ENCODE results near the gene PEF1. TPM values are rescaled to one million over a fixed set of nuclear protein-coding genes. Genes with fewer than 3 reads are reported as not detected.

The PEF1 gene
- total and polyA plus RNA-seq, 2 donors (not counting 1 experiment from before 2014, with no cell fraction given) = 36.7 to 49.4 TPM

DNA sequence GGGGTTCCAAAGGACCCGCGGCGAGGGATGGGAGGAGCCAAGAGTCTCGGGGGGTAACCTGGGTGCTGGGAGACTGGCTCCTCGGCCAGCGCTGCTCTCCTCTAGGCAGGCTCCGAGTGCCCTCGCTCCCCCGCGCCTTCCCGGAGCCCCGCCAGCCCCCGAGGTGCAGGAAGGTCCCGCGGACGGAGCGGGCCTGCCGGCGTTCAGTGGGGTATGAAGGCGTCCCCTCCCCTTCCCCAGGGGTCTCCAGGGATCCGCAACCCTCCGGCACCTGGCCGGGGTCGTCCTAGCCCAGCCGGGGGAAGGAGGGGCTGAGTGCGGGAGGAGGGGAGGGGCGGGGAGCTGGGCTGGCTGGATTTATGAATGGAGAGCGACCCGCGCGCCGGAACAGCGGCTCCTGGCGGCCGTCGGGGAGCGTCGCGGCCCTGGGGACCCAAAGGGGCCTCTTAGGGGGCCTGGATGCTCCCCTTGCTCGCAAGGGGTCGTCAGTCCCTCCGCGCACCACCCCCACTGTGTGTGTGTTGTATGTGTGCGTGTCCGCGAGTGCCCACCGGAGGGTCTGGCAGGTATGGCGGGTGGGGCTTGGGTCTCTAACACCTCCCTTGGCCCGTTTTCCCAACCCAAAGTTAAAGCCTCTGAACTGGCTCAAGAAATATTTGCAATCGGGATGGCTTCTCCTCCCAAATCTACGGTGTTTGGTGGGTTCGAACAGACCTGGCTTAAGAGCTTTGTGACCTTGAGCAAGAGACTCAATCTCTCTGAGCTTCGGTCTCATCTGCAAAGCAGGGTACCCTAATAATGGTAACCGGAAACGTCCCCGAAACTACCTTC, 26.5 kb downstream of the PEF1 start:
- intact Hi-C loops (cut with micrococcal nuclease) = loop anchor here (1.0 kb wide), 2 partner anchors 24 to 54 kb away; no protein-coding TSS in a partner anchor
- 14% methylated on average over 43 of the region's 56 CpGs for WGBS (ENCODE audit: insufficient coverage)

More for the DNA sequence above, 26.5 kb downstream of the PEF1 start:
- peak; percentile 76 for ATAC-seq (ENCODE audit: low read depth)
- Mint-ChIP-seq H3K4me1 (peaks cover 22% of the 10 kb centered on the region), H3K27me3 (peaks cover 35% of the 10 kb centered on the region), H3K4me3 (peak overlapping the region; percentile 70), H3K27ac (no peak overlapping the region), H3K9me3 (ENCODE audit: insufficient read depth) (no peaks in the 10 kb centered on the region)
- no peak for TF ChIP-seq EZH2 (IDR thresholded peaks at IDR 0.05; ENCODE audit: borderline replicate concordance, insufficient read depth, low read depth, low read length, poor library complexity, severe bottlenecking)
- TF ChIP-seq, protein P1, sequence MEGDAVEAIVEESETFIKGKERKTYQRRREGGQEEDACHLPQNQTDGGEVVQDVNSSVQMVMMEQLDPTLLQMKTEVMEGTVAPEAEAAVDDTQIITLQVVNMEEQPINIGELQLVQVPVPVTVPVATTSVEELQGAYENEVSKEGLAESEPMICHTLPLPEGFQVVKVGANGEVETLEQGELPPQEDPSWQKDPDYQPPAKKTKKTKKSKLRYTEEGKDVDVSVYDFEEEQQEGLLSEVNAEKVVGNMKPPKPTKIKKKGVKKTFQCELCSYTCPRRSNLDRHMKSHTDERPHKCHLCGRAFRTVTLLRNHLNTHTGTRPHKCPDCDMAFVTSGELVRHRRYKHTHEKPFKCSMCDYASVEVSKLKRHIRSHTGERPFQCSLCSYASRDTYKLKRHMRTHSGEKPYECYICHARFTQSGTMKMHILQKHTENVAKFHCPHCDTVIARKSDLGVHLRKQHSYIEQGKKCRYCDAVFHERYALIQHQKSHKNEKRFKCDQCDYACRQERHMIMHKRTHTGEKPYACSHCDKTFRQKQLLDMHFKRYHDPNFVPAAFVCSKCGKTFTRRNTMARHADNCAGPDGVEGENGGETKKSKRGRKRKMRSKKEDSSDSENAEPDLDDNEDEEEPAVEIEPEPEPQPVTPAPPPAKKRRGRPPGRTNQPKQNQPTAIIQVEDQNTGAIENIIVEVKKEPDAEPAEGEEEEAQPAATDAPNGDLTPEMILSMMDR (IDR thresholded peaks at IDR 0.05) = peak; percentile 87
- Histone ChIP-seq H2AFZ (ENCODE audit: insufficient read depth, low read depth, low read length, poor library complexity, severe bottlenecking) (peak overlapping the region; percentile 32), H3K79me2 (ENCODE audit: control insufficient read depth, insufficient read depth, low read length) (no peaks in the 10 kb centered on the region), H3K4me3 (ENCODE audit: control extremely low read depth in 1 of 5, extremely low read depth in 1 of 5, insufficient read depth in 1 of 5, low read depth in 2 of 5, low read length in 4 of 5) (peak overlapping the region in 4 of 5 experiments; percentile 38 to 55 (median 44)), H3K9me3 (ENCODE audit: control extremely low read depth in 1 of 3, control insufficient read depth in 2 of 3, insufficient read depth in 1 of 3, low read length in 2 of 3) (peaks cover 0 to 5% (median 0%) of the 10 kb centered on the region in 3 donors), H3K9ac (ENCODE audit: low read length) (peak overlapping the region; percentile 54), H3K27ac (ENCODE audit: low read length in 2 of 2) (no peak overlapping the region), H3K4me1 (ENCODE audit: control insufficient read depth in 2 of 2, insufficient read depth in 2 of 2, low read length in 2 of 2) (peaks cover 13 to 19% of the 10 kb centered on the region in 2 donors), H4K20me1 (ENCODE audit: control insufficient read depth, insufficient read depth, low read length, poor library complexity, severe bottlenecking) (no peaks in the 10 kb centered on the region), H3K27me3 (replicated peaks in 1 of 4; ENCODE audit: control extremely low read depth in 1 of 4, control insufficient read depth in 3 of 4, insufficient read depth in 4 of 4, low read length in 3 of 4) (peaks cover 0 to 33% (median 12%) of the 10 kb centered on the region in 4 experiments), H3K4me2 (replicated peaks; ENCODE audit: low read depth, low read length, poor library complexity, severe bottlenecking) (peak overlapping the region; percentile 85), H3K36me3 (replicated peaks in 1 of 2; ENCODE audit: control extremely low read depth in 1 of 2, control insufficient read depth in 1 of 2, extremely low read depth in 1 of 2, insufficient read depth in 2 of 2, low read length in 1 of 2) (no peaks in the 10 kb centered on the region)
- peak; percentile 68 for DNase-seq
- CTCF ChIA-PET = interaction anchor here (0.6 to 3.8 kb wide), 15 partner anchors 8 to 458 kb away, joined by 3 to 33 read pairs (median 3); no protein-coding TSS in a partner anchor
- POLR2A ChIA-PET = no interaction called here
